Measurements from ENCODE around the gene C4A. TPM values are rescaled to one million over a fixed set of nuclear protein-coding genes. Genes with fewer than 3 reads are reported as not detected.
"Not testable (repeated sequence)": the region's sequence is repeated elsewhere in the genome, so short reads cannot be mapped to it uniquely, and the experiment has no call there.

C4A gene
- total RNA-seq, 4 donors from 2014 or later = 5.6 to 10.4 (median 7.4) TPM

DNA sequence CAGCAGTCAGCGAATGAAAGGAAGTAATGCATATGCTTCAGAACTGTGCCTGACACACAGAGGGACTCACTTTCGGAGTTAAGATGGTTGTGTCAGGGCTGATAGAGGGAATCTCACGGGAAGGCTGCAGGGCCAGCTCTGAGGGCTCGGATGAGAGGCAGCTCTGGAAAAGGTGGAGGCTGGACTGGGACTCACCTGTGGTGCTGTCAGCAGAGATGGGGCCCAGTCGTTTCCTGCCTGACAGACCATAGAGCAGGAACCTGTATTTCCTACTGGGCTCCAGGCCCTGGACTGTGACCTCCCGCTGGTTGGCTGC is 65.6 kb downstream of the C4A start:
- no peak overlapping the region for H3K4me3 ChIP-seq (ENCODE audit: low read depth, poor library complexity, severe bottlenecking)
- TF ChIP-seq CTCF (IDR thresholded peaks at IDR 0.05) (no peak), POLR2A (IDR thresholded peaks at IDR 0.05) (no peak)
- intact Hi-C loops (cut with DNase I; ENCODE audit: low total_unique reads) = no loop called here
- no peak for DNase-seq (ENCODE audit: low spot score in 2 of 2)
- WGBS, 2 donors = 65 to 70% methylated on average over 6 of the region's 6 CpGs

DNA sequence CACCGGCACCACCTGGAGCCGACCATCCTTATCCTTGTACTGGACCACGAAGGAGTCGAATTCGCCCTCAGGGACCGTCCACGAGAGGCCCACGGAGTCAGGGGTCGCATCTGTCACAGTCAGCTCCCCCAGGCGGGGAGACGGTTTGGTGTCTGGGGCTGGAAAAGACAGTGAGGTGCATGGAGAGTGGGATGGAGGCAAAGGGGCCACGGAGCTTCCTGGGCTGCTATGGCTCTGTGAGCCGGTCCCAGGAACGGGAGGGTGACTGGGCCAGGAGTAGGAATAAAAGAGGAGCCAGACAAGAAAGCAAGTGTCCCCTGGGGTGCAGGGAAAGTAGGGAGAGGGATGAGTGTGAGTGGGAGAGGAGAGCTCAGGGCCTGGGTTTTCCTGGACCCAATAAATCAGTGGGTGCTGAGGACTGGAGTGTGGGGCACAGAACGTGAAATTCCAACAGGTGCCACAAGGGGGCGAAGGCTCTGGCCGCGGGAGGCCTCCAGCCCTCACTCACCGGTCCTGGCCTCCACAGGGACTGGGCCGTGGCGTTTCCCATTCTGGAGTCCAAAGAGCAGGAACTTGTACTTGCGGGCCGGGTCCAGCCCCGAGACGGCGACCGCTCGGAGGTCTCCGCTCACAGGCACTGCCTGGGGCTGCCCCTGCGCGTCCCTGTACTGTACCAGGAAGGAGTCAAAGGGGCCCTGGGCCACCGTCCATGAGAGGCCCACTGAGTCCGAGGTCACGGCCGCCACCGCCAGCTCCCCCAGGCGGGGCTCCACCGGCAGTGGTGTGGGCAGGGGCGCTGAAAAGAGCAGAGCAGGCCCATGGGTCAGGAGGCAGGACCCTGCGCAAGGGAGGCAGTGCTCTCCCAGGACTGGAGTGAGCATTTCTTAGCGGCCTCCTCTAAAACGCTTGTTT is 66.3 kb downstream of the C4A start:
- peak; percentile 46 to 95 for DNase-seq (ENCODE audit: low spot score in 2 of 2)
- intact Hi-C loops (cut with DNase I; ENCODE audit: low total_unique reads) = no loop called here
- TF ChIP-seq CTCF (IDR thresholded peaks at IDR 0.05) (peak in 1 of 3 donors; percentile 55), POLR2A (IDR thresholded peaks at IDR 0.05) (no peak)
- no peak overlapping the region for H3K4me3 ChIP-seq (ENCODE audit: low read depth, poor library complexity, severe bottlenecking)
- 52 to 53% methylated on average over 34 of the region's 42 CpGs for WGBS, 2 donors

DNA sequence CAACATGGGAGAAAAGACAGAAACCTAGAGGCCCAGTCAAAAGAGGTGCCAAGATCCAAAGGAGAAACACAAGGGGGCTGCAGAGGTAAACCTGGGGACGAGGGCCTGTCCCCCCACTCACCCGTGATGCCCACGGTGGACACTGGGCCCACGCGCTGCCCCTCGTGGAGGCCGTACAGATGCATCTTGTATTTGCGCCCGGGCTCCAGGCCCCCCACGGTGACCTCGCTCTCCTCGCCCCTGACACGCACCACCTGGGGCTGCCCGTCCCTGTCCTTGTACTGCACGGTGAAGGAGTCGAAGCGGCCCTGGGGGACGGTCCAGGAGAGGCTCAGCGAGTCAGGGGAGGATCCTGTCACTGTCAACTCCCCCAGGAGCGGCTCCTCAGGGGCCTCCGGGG is 67.3 kb downstream of the C4A start:
- H3K4me3 ChIP-seq (ENCODE audit: low read depth, poor library complexity, severe bottlenecking); DNase-seq (ENCODE audit: low spot score in 2 of 2); intact Hi-C loops (cut with DNase I; ENCODE audit: low total_unique reads): not testable (repeated sequence)
- WGBS, 2 donors = 92 to 93% methylated on average over 21 of the region's 21 CpGs

DNA sequence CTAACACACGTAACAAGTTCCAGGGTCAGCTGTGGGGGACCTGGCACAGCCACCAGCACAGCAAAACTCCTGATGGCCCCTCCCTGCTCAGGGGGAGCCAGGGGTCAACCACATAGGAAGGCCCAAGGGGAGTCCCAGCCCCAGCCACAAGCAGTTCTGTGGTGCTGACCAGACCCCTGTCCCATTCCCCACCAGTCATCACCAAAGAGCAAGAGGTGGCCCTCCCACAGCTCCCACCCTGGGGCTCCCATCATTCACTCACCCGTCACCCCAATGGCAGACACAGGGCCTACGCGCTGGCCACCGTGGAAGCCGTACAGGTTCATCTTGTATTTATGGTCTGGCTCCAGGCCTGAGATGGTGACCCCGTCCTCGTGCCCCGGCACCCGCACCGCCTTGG is 67.9 kb downstream of the C4A start:
- intact Hi-C loops (cut with DNase I; ENCODE audit: low total_unique reads); DNase-seq (ENCODE audit: low spot score in 2 of 2); H3K4me3 ChIP-seq (ENCODE audit: low read depth, poor library complexity, severe bottlenecking): not testable (repeated sequence)
- WGBS, 2 donors = 79 to 89% methylated on average over 11 of the region's 11 CpGs

GRCh38 chr6:32050562-32050961 is 68.7 kb downstream of the C4A start:
- intact Hi-C loops (cut with DNase I; ENCODE audit: low total_unique reads) = no loop called here
- 67 to 70% methylated on average over 5 of the region's 5 CpGs for WGBS, 2 donors
- TF ChIP-seq POLR2A (IDR thresholded peaks at IDR 0.05) (no peak), CTCF (IDR thresholded peaks at IDR 0.05) (no peak)

More at GRCh38 chr6:32050562-32050961, 68.7 kb downstream of the C4A start:
- H3K4me3 ChIP-seq (ENCODE audit: low read depth, poor library complexity, severe bottlenecking) = no peak overlapping the region
- no peak for DNase-seq (ENCODE audit: low spot score in 2 of 2)

MicroRNAs within 50 kb of the gene (microRNA counts, 767-probe panel; counts per million panel counts)
- 0 to 358 counts per million in 2 donors for microRNA hsa-miR-1236

Small RNA genes lying within 50 kb of the gene (microRNA-seq; reads per million reads assigned to microRNA genes)
- 0 reads per million in 2 donors for gene MIR1236 (ENCODE audit: borderline number of aligned reads in 1 of 2, borderline replicate concordance in 2 of 2)

Other genes starting within 250 kb of the C4A start
- gene CLIC1, start 245.5 kb upstream of the C4A start, total RNA-seq = 100 to 1,000 TPM; 293 to 430 (median 393) TPM
- gene MSH5, start 242.1 kb upstream of the C4A start, total RNA-seq = 10 to 100 TPM in 3 of 4 donors, 1 to 10 TPM in 1; 7.8 to 13.8 (median 11.4) TPM
- gene SAPCD1, start 219.4 kb upstream of the C4A start, total RNA-seq = 10 to 100 TPM; 25.3 to 80.6 (median 55.3) TPM
- 1 to 10 TPM in 3 of 4 donors, under 1 TPM in 1; 0.49 to 4.8 (median 1.4) TPM for gene VWA7, start 204.7 kb upstream of the C4A start, total RNA-seq
- 10 to 100 TPM; 39.2 to 53.9 (median 46.9) TPM for gene VARS1, start 186.3 kb upstream of the C4A start, total RNA-seq
- 10 to 100 TPM; 24.7 to 34.5 (median 28.7) TPM for gene LSM2, start 175.1 kb upstream of the C4A start, total RNA-seq
- gene HSPA1L, start 166.8 kb upstream of the C4A start, total RNA-seq = 1 to 10 TPM; 1.3 to 2.3 (median 1.8) TPM
- 100 to 1,000 TPM; 237 to 342 (median 321) TPM for gene HSPA1A, start 166.5 kb upstream of the C4A start, total RNA-seq
- gene HSPA1B, start 154.3 kb upstream of the C4A start, total RNA-seq = 100 to 1,000 TPM; 378 to 549 (median 420) TPM
- gene NEU1, start 119.2 kb upstream of the C4A start, total RNA-seq = 10 to 100 TPM; 29.1 to 47.6 (median 39.6) TPM
- 1 to 10 TPM; 1.6 to 5.2 (median 3.2) TPM for gene SLC44A4, start 103.1 kb upstream of the C4A start, total RNA-seq
- gene EHMT2, start 84.4 kb upstream of the C4A start, total RNA-seq = 10 to 100 TPM; 25.5 to 39.3 (median 33.6) TPM
- gene ZBTB12, start 80.0 kb upstream of the C4A start, total RNA-seq = 1 to 10 TPM in 1 of 4 donors, under 1 TPM in 3; 0.25 to 1.6 (median 0.77) TPM
- gene C2, start 54.3 kb upstream of the C4A start, total RNA-seq = 1 to 10 TPM; 4.9 to 7.7 (median 6.7) TPM
- gene CFB, start 36.0 kb upstream of the C4A start, total RNA-seq = 10 to 100 TPM in 1 of 4 donors, 1 to 10 TPM in 3; 1.4 to 13.1 (median 4.5) TPM
- 10 to 100 TPM; 53.2 to 88.2 (median 83.4) TPM for gene NELFE, start 23.1 kb upstream of the C4A start, total RNA-seq
- 10 to 100 TPM; 23.3 to 57.8 (median 32.3) TPM for gene SKIC2, start 22.9 kb upstream of the C4A start, total RNA-seq
- gene DXO, start 9.9 kb upstream of the C4A start, total RNA-seq = 10 to 100 TPM; 14.6 to 19.9 (median 16.4) TPM
- gene C4B, start 32.7 kb downstream of the C4A start, total RNA-seq = 10 to 100 TPM in 1 of 4 donors, 1 to 10 TPM in 3; 4.5 to 12.1 (median 6.3) TPM
- gene CYP21A2, start 56.4 kb downstream of the C4A start, total RNA-seq = 1 to 10 TPM in 1 of 4 donors, under 1 TPM in 2, not detected in 1; 0.27 to 3.9 (median 0.88) TPM
- 100 to 1,000 TPM in 1 of 4 donors, 10 to 100 TPM in 3; 24.9 to 155 (median 46.3) TPM for gene TNXB, start 127.3 kb downstream of the C4A start, total RNA-seq
- gene ATF6B, start 146.2 kb downstream of the C4A start, total RNA-seq = 100 to 1,000 TPM in 1 of 4 donors, 10 to 100 TPM in 3; 46.8 to 102 (median 54.1) TPM
- 10 to 100 TPM in 1 of 4 donors, 1 to 10 TPM in 3; 5.8 to 12.5 (median 8.0) TPM for gene FKBPL, start 148.2 kb downstream of the C4A start, total RNA-seq
- 1 to 10 TPM in 2 of 4 donors, under 1 TPM in 2; 0.56 to 2.6 (median 0.94) TPM for gene PRRT1, start 169.9 kb downstream of the C4A start, total RNA-seq
- gene PPT2, start 172.1 kb downstream of the C4A start, total RNA-seq = 100 to 1,000 TPM in 1 of 4 donors, 10 to 100 TPM in 3; 36.6 to 220 (median 56.9) TPM
- 10 to 100 TPM; 12.5 to 40.8 (median 18.6) TPM for gene EGFL8, start 182.5 kb downstream of the C4A start, total RNA-seq
- gene AGPAT1, start 194.0 kb downstream of the C4A start, total RNA-seq = 10 to 100 TPM; 18.8 to 53.2 (median 28.0) TPM
- 10 to 100 TPM; 52.4 to 75.3 (median 56.8) TPM for gene RNF5, start 196.3 kb downstream of the C4A start, total RNA-seq
- gene AGER, start 202.2 kb downstream of the C4A start, total RNA-seq = 1 to 10 TPM in 3 of 4 donors, under 1 TPM in 1; 0.56 to 4.1 (median 2.3) TPM
- gene PBX2, start 208.1 kb downstream of the C4A start, total RNA-seq = 10 to 100 TPM; 49.2 to 63.9 (median 55.8) TPM
- 1 to 10 TPM in 3 of 4 donors, under 1 TPM in 1; 0.69 to 7.5 (median 4.3) TPM for gene GPSM3, start 210.6 kb downstream of the C4A start, total RNA-seq
- gene NOTCH4, start 242.0 kb downstream of the C4A start, total RNA-seq = 10 to 100 TPM in 1 of 4 donors, 1 to 10 TPM in 3; 6.3 to 10.4 (median 7.8) TPM

All from lower leg skin (tissue), 4 donors.